Thoracic aorta (tissue), 2 donors: Measurements from ENCODE around the gene MKS1. TPM values are rescaled to one million over a fixed set of nuclear protein-coding genes. Genes with fewer than 3 reads are reported as not detected.

ENCODE experiments used
- ATAC-seq: fragments of 150-250 bp; one replicate; pipeline ENCODE4 v1.8.0; 2017; ENCODE audit warnings: low read depth; ENCODE audit not compliant: insufficient number of reproducible peaks, low FRiP score
- DNase-seq: peaks from one replicate; pipeline ENCODE4 v3.0.0-alpha.2; 2020; ENCODE audit warnings: low spot score
- H3K27ac ChIP-seq, 2 donors: fragments of 200-600 bp; sonication (generic); 1 replicate in 1 of 2; 2 replicates in 1 of 2; pipeline ENCODE4 v1.5.1; 2016; ENCODE audit warnings: mild to moderate bottlenecking in 2 of 2, moderate library complexity in 2 of 2
- H3K27me3 ChIP-seq: fragments of 200-600 bp; sonication (generic); replicated peaks from 2 replicates; pipeline ENCODE4 v1.6.0; 2016; ENCODE audit warnings: mild to moderate bottlenecking; ENCODE audit not compliant: insufficient read depth
- H3K36me3 ChIP-seq: fragments of 200-600 bp; sonication (generic); one replicate; pipeline ENCODE4 v1.5.1; 2016
- H3K4me1 ChIP-seq, 2 donors: fragments of 200-600 bp; sonication (generic); 1 replicate in 1 of 2; 2 replicates in 1 of 2; pipeline versions ENCODE4 v1.5.1 to v1.6.0; 2016; ENCODE audit warnings: low read depth in 2 of 2, mild to moderate bottlenecking in 1 of 2; ENCODE audit not compliant: control insufficient read depth in 1 of 2
- H3K4me3 ChIP-seq: fragments of 200-600 bp; sonication (generic); 2 replicates; pipeline ENCODE4 v1.5.1; 2016; ENCODE audit warnings: mild to moderate bottlenecking
- H3K9me3 ChIP-seq: fragments of 200-600 bp; sonication (generic); 2 replicates; pipeline ENCODE4 v1.5.1; 2016
- total RNA-seq, 2 donors: library from RNA; depleted of rRNA; stranded (reverse); fragments of >200 nt; gene quantifications; one replicate each; pipeline versions ENCODE4 v1.1.0 to v1.2.3, GENCODE V29; 2016
- TF ChIP-seq, protein P1 (sequence below): fragments of 200-600 bp; sonication (generic); IDR thresholded peaks from one replicate; pipeline ENCODE4 v1.5.1; 2019; ENCODE audit warnings: antibody characterized with exemption

MKS1 gene
- total RNA-seq, 2 donors from 2014 or later: 10.5 to 10.8 TPM

DNA sequence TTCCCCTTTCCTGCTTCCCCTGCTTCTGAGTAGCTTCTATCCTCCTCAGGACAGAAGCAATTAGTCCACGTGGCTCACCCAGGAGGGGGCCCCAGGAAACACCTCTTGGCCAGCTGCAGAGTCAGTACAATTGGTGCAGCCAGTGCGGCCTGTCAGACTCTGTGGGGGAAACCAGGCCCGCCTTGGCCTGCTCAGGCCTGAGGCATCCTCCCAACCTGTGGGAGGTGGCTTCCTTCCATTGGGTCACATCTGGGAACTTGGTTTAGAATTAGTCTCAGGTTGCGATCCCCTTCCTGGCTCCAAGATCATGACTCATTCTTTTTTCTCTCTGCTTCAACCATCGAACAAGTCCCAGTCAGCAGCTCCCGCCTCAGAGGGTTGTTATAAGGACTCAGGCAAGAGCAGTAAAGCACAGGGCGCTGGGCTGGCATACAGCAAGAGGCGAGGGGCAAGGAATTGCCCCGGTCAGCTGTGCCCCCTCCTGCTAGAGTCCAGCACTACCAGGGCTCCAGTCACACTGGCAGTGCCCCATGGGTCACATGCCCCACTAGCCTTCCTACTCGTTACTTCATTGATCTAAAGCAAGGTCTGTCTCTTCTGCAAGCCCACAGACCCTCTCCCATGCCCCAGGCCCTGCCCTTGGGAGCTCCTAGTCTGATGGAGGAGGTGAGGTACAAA is 34.6 kb downstream of the MKS1 start:
- Histone ChIP-seq H3K4me1 (no peaks in the 10 kb centered on the region), H3K4me3 (no peak overlapping the region), H3K27me3 (no peaks in the 10 kb centered on the region), H3K36me3 (no peaks in the 10 kb centered on the region), H3K9me3 (no peaks in the 10 kb centered on the region), H3K27ac (no peak overlapping the region)
- DNase-seq (no peak), ATAC-seq (no peak)
- TF ChIP-seq, protein P1, sequence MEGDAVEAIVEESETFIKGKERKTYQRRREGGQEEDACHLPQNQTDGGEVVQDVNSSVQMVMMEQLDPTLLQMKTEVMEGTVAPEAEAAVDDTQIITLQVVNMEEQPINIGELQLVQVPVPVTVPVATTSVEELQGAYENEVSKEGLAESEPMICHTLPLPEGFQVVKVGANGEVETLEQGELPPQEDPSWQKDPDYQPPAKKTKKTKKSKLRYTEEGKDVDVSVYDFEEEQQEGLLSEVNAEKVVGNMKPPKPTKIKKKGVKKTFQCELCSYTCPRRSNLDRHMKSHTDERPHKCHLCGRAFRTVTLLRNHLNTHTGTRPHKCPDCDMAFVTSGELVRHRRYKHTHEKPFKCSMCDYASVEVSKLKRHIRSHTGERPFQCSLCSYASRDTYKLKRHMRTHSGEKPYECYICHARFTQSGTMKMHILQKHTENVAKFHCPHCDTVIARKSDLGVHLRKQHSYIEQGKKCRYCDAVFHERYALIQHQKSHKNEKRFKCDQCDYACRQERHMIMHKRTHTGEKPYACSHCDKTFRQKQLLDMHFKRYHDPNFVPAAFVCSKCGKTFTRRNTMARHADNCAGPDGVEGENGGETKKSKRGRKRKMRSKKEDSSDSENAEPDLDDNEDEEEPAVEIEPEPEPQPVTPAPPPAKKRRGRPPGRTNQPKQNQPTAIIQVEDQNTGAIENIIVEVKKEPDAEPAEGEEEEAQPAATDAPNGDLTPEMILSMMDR: no peak

DNA sequence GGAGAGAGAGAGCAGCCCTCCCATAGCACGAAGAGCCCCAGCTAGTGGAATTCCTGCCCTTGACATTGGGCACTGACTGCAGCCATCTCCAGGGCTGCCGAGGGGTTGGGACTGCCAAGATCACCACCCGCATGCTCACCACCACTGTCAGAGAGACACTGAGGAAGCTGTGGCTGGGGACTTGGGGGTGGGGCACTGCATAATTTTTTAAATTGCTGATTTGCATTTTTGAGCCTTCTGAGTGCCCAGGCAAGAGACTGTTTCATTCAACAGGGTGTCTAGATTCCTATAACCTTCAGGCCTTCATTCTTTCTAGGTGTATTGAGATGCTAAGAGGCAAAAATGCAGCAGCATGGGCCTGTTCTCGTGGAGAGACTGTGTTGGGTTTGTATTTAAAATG is 35.5 kb downstream of the MKS1 start:
- no peaks in the 10 kb centered on the region for H3K4me1 ChIP-seq
- TF ChIP-seq, protein P1: no peak
- no peak for ATAC-seq
- H3K36me3 ChIP-seq: no peaks in the 10 kb centered on the region
- no peak for DNase-seq
- no peak overlapping the region for H3K4me3 ChIP-seq
- no peak overlapping the region for H3K27ac ChIP-seq
- H3K9me3 ChIP-seq: no peaks in the 10 kb centered on the region
- no peaks in the 10 kb centered on the region for H3K27me3 ChIP-seq

GRCh38 chr17:58181796-58182195 is 37.3 kb downstream of the MKS1 start:
- no peak overlapping the region for H3K27ac ChIP-seq
- TF ChIP-seq, protein P1: no peak

GRCh38 chr17:58176200-58176599 is 42.9 kb downstream of the MKS1 start:
- Histone ChIP-seq H3K27ac (no peak overlapping the region), H3K36me3 (no peaks in the 10 kb centered on the region), H3K9me3 (no peaks in the 10 kb centered on the region), H3K4me3 (no peak overlapping the region), H3K4me1 (no peaks in the 10 kb centered on the region), H3K27me3 (no peaks in the 10 kb centered on the region)
- DNase-seq (no peak), ATAC-seq (no peak)
- TF ChIP-seq, protein P1: no peak

More at GRCh38 chr17:58181796-58182195, 37.3 kb downstream of the MKS1 start:
- DNase-seq (no peak), ATAC-seq (no peak)
- no peaks in the 10 kb centered on the region for H3K9me3 ChIP-seq
- no peaks in the 10 kb centered on the region for H3K36me3 ChIP-seq
- no peaks in the 10 kb centered on the region for H3K27me3 ChIP-seq
- H3K4me3 ChIP-seq: no peak overlapping the region
- no peaks in the 10 kb centered on the region for H3K4me1 ChIP-seq

GRCh38 chr17:58174871-58175270 is 44.2 kb downstream of the MKS1 start:
- Histone ChIP-seq H3K27ac (no peak overlapping the region), H3K4me3 (no peak overlapping the region), H3K4me1 (no peaks in the 10 kb centered on the region), H3K27me3 (no peaks in the 10 kb centered on the region), H3K9me3 (no peaks in the 10 kb centered on the region), H3K36me3 (no peaks in the 10 kb centered on the region)
- TF ChIP-seq, protein P1: no peak
- no peak for DNase-seq
- no peak for ATAC-seq
